OCI-M1 (cell line): Measurements from ENCODE around the gene CELSR3.

Source experiments
- DNase-seq: peaks from one replicate; lab custom pipeline; 2025; lab: John Stamatoyannopoulos, UW

The CELSR3 gene

DNA sequence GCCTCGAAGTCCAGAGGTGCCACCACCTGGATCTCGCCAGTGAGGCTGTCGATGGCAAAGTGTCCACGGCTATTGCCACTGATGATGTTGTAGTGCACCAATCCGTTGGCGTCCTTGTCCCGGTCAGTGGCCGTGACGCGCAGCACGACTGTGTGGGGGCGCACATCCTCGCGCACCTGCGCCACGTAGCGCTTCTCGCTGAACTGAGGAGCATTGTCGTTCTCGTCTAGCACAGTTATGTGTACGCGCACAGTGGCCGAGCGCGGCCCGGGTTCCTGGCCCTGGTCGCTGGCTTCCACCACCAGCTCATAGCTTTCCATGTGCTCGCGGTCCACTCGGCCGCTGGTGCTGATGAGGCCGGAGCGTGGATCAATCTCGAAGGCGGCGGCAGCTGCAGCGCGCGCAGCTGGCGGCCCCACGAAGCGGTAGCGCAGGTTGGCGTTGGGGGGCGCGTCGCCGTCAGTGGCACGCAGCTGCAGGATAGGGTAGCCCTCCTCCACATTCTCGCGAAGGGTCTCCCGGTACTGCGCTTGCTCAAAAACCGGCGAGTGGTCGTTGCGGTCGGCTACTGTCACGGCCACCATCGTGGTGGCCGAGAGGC, 1.8 kb downstream of the CELSR3 start:
- DNase-seq: no peak

GRCh38 chr3:48656841-48657281, 5.8 kb downstream of the CELSR3 start:
- no peak for DNase-seq

GRCh38 chr3:48656061-48656840, 6.4 kb downstream of the CELSR3 start:
- peak; percentile 76 for DNase-seq

GRCh38 chr3:48655606-48656005, 7.1 kb downstream of the CELSR3 start:
- no peak for DNase-seq

DNA sequence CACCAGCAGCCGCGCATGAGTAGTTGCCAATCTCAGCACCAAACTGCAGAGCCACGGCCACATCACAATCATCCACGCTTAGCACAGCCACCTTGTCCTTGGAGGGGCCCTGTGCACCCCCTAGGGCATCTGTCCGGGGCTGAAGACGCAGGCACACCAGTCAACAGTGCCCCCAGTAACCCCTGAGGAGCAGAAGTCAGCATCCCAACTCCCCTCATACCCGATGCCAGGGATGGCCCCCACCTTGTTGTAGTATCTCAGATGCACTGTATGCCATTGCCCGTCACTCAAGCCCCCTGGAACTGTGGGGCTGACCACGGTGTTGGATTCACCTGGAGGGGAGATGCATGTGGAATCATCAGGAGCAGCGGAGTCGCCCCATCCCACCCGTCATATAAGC, 7.6 kb downstream of the CELSR3 start:
- DNase-seq: no peak

DNA sequence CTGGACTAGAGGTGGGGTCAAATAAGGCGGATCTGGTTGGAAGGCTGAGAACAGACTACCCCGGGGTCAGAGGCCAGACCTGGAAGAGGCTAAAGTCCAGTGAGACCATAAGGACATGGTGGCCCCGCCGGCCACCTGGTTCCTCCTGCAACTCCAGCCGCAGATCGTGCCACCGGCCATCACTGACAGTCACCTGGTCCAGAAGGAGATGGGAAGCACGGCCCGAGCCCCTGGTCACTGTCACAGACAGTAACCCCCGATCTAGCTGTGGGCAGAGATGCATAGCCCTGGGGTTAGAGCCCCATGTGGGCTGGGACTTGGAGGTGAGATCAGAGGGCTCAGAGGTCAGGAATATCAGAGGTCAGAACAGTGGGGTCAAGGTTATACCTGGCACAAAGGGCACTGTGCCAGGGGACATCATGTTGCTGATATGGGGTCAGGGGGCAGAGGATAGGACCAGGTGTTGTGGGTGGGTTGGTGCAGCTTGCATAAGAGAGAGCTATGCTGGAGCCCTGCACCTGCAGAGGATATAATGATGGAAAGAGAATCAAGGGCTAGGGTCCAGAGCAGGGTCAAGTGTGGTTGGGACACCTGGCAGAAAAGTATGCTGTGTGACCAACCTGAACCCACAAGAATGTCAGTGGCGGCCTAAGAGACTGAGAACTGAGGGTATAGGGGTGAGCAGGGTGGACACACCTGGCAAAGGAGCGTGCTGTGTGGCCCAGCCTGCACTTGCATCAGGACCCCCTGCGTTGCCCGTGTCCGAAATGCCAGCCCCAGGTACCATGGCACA, 9.6 kb downstream of the CELSR3 start:
- DNase-seq: no peak

- DNase-seq: no peak
Observed at GRCh38 chr3:48651771-48652170, 10.9 kb downstream of the CELSR3 start.

- no peak for DNase-seq
Observed at GRCh38 chr3:48650723-48651122, 12.0 kb downstream of the CELSR3 start.

- DNase-seq: no peak
Observed at GRCh38 chr3:48648188-48648850, 14.4 kb downstream of the CELSR3 start.

DNA sequence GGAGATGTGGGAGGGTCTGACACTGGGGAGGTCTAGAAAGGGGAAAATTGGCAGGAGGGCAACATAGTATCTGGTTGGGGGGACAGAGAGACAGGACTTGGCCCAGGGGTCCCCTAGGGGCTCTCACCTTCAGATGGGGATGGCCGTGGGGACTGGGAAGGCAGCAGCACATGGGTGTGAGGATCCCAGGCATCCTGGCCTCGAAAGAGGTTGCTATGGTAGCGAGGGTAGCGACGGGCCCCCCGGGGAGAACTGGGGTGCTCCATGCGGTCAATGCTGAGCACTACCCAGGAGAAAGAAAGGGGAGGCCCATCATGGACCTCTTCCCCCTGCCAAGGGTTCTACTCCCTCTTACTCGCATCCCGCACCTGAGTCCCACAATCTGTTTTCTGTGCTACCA, 15.0 kb downstream of the CELSR3 start:
- no peak for DNase-seq

DNA sequence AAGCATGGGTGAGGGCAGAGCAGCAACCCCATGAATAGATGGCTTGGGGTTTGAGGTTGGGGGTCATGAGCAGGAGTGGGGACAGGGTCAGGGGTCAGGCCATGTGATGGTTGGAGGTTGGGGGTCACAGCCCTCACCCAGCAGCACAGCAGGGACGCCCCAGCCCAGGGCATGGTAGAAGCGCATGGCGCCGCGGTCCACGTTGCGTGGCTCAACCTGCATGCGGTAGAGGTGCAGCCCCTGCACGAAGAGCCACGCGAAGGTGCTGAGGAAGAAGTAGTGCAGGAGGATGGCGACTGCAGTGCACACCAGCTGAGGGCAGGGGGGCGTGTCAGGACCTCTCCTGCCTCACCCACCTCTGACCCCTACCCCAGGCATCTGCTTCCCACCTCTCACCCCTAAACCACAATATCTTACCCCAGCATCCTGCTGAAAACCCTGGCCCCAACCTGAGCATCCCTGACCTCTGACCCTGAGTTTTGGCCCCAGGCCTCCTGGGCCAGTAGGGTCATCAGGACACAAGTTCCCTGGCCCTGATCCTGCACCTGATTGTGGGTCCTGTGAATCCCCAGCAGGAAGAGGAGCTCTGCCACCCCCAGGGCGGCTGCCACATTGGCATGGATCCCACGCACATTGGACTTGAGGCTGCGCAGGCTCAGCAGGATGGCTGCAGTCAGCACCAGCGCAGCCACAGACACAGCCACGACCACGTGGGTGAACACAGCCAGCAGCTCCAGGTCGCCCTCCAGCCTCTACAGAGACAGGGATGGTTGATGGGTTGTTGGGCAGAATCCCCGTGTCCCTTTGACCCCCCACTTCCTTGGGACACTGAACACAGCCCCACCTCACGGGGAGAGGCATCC, 17.6 kb downstream of the CELSR3 start:
- DNase-seq: no peak

DNA sequence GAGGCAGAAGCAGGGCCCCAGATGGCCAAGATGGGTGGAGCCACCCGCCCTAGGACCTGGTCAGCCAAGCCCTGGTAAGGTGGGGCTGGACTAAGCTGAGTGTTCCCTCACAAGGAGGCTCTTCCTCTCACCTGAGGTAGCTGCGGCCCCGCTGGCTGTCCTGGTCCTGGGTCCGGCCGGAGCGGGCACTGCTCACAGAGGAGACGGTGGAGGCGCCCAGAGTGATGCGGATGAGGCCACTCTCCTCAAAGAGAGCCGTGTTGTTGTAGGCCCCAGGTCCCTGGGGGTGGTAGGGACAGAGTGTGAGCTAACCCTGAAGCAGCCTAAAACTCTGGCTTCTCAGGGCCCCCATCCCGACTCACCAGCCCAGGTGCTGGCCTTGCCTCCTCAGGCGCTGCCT, 20.1 kb downstream of the CELSR3 start:
- DNase-seq: no peak

DNA sequence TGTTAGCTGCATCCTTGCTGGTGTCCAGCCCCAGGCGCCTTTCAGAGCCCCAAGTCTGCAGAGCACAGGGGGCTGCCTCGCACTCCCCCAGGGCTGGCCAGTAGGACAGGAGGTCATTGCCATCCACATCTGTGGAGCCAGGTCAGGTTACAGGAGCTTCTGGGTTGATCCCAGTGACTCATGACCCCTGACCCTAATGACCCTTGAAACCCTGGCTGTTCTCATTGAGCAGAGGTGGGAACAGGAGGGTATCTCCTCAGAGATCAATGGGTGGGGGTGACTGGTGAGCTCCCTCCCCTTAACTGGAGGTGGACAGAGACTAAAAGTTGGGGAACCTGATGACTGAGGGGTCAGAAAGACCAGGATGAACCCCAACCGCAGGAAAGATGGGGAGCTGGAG, 21.3 kb downstream of the CELSR3 start:
- no peak for DNase-seq

DNA sequence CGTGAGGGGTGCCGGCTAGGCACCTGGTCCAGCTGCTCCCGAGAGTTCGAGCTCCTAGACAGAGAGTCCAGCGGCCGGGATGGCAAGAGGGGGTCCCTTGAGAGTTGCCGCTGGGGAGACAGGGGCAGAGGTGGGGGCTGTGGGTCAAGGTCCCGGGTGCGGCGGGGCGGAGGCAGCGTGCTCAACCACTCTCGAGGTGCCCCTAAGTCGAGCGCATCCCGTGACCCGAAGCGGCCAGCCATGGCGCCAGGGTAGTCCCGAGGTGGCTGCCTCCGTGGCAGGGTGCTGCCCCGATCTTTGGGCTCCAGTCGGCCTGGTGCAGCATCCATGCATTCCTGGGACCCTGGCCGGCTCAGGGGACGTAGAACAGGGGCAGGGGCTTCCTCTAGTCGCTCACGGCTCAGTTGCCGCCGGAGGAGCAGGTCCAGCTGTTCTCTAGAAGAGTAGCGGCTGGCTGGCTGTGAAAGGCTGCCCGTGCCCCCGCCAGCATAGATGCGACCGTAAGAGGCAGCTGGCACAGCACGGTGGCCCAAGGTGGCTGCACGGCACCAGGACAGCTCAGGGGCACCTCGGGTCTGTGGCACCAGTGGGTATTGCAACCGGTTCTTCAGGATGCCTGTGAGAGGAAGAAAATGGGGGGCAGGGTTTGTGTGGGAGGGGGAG, 22.6 kb downstream of the CELSR3 start:
- DNase-seq: no peak

- no peak for DNase-seq
Observed at GRCh38 chr3:48637305-48637704, 25.4 kb downstream of the CELSR3 start.

DNA sequence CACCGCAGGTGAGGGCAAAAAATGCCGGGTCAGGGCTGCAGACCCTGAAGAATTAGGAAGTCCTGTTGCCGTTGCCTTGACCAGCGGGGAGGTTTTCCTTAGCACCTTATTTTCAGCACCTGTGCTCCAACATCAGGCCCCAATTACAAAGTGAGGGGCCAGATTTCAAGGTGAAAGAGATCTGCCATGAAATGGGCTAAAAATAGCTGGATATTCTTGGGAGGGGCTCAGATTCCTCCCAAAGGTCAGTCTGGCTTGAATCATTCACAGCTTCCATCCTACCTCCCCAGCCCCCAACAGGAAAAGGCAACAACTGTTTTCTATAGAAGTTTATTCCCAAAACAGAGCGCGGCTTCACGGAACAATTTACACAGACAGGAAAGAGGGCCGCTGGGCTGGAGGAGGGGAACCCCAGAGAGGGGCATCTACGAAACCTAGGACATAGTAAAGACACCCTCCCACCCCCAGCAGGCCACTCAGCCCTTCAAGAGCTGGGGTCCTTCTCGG, 26.5 kb downstream of the CELSR3 start:
- DNase-seq: no peak

DNA sequence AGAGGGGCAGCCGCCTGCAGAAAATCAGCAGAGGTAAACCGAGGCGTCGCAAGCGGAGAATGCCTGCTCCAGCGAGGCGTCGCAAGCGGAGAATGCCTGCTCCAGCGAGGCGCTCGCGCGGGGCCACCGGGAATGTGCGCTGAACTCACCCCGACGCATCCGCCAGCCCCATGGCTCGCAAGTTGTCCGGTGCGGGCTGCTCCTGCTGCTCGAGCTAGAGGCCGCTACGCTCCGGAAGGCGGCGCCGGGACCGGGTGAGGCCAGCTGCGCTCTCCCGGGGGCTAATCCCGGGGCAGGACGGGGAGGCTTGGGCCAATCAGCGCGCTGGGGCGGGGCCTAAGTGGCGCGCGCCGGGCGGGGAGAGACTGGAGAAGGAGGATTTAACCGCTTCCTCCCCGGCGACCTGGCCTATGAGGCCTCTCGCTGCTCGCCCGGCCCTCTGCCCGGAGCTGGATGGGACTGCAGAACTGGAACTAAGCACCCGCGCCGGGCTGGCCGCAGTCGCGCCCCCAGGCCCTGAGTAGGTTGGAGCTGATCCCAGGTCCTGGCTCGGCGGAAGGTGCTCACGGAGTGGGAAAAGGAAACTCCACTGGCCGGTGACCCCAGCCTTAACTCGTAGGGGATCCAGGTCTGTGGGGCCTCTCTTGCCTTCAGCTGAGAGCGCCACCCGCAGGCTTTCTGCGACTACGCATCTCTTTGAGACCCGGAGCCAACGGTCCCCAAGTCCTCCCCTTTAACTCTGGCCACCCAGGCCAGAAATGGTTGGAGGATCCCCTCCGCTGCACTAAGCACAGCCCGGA, 27.3 kb downstream of the CELSR3 start, which contains the start of gene SLC26A6:
Gene SLC26A6 (minus strand): TSS at position 240 of the 800 bp plus-strand sequence. CDS start 68 bp downstream, at position 172.
- DNase-seq: peak; percentile 97

DNA sequence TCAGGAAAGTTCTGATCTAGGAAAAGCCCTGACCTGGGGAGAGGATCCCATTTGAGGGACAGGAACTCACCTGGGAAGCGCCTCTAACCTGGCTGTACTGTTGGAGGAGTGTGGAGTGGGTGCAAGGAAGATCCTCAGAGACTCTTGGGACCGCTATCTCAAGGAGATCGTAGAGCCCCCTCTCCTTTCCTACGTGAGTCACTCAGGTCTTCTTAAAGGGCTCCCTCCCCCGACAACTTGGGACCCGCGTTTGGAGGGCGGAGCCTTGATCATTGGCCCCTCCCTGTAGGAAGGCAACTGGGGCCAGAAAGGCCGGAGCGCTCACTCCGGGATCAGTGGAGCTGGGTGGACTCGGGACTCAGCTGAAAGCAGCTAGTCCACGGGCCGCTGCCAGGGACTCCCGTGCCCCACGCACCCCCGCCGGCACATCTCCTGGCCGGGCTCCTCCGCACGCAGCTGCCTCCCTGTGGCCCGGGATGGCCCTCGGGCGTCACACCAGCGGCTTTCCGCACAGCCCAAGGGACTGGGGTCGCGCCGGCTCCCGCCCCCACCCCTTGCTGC, 27.9 kb downstream of the CELSR3 start:
- peak; percentile 63 for DNase-seq

- DNase-seq: no peak
Observed at GRCh38 chr3:48633743-48634142, 28.9 kb downstream of the CELSR3 start.
